Loucy (cell line): ENCODE measurements around the gene BTBD10.
A peak's percentile ranks its signal among the peaks of the same experiment; 100 is the strongest.

Experiments
- H2AFZ ChIP-seq: fragments of 200-600 bp; sonication (generic); 2 replicates; pipeline ENCODE4 v1.6.0; 2016; ENCODE audit warnings: antibody characterized with exemption, mild to moderate bottlenecking, low read length, moderate library complexity
- H3F3A ChIP-seq: fragments of 200-600 bp; 2 replicates; pipeline ENCODE4 v1.6.0; 2016; ENCODE audit warnings: antibody characterized with exemption, low read depth, mild to moderate bottlenecking
- H3K27me3 ChIP-seq: fragments of 200-600 bp; sonication (generic); 2 replicates; pipeline ENCODE4 v1.6.1; 2014; ENCODE audit warnings: low read length, mild to moderate bottlenecking; ENCODE audit not compliant: insufficient read depth, poor library complexity, severe bottlenecking
- H3K36me3 ChIP-seq: fragments of 200-600 bp; sonication (generic); 2 replicates; pipeline ENCODE4 v1.6.1; 2016; ENCODE audit warnings: low read length; ENCODE audit not compliant: insufficient read depth
- H3K4me1 ChIP-seq: fragments of 200-600 bp; sonication (generic); 2 replicates; pipeline ENCODE4 v1.5.1; 2014; ENCODE audit warnings: low read length, mild to moderate bottlenecking; ENCODE audit not compliant: insufficient read depth, poor library complexity, severe bottlenecking
- H3K4me2 ChIP-seq: fragments of 200-600 bp; sonication (generic); 2 replicates; pipeline ENCODE4 v1.6.0; 2014; ENCODE audit warnings: antibody characterized with exemption, low read length, low read depth, mild to moderate bottlenecking; ENCODE audit not compliant: poor library complexity, severe bottlenecking
- H3K4me3 ChIP-seq: fragments of 200-600 bp; sonication (generic); 2 replicates; pipeline ENCODE4 v1.5.1; 2014; ENCODE audit warnings: low read length, mild to moderate bottlenecking, mixed read lengths; ENCODE audit not compliant: poor library complexity, severe bottlenecking
- H3K79me2 ChIP-seq: fragments of 200-600 bp; sonication (generic); 2 replicates; pipeline ENCODE4 v1.6.1; 2014; ENCODE audit warnings: low read length; ENCODE audit not compliant: insufficient read depth
- H3K9ac ChIP-seq: fragments of 200-600 bp; sonication (generic); 2 replicates; pipeline ENCODE4 v1.6.0; 2014; ENCODE audit warnings: mild to moderate bottlenecking, low read depth, low read length, moderate library complexity; ENCODE audit not compliant: poor library complexity, severe bottlenecking
- H3K9me2 ChIP-seq: fragments of 200-600 bp; sonication (generic); replicated peaks from 2 replicates; pipeline ENCODE4 v1.6.1; 2016; ENCODE audit warnings: low read depth, low read length, mixed read lengths
- H3K9me3 ChIP-seq: fragments of 200-600 bp; sonication (generic); 2 replicates; pipeline ENCODE4 v1.6.1; 2014; ENCODE audit warnings: mild to moderate bottlenecking, antibody characterized with exemption, low read length, low read depth; ENCODE audit not compliant: insufficient read depth
- H4K20me1 ChIP-seq: fragments of 200-600 bp; sonication (generic); 2 replicates; pipeline ENCODE4 v1.6.0; 2014; ENCODE audit warnings: antibody characterized with exemption, low read length, mild to moderate bottlenecking; ENCODE audit not compliant: insufficient read depth, poor library complexity, severe bottlenecking
- CTCF ChIP-seq: fragments of 200-600 bp; sonication (generic); conservative IDR thresholded peaks from 2 replicates; pipeline ENCODE4 v1.5.1; 2014; ENCODE audit warnings: mild to moderate bottlenecking, antibody characterized with exemption, low read length
- EZH2phosphoT487 ChIP-seq: fragments of 200-600 bp; IDR thresholded peaks from 2 replicates; pipeline ENCODE4 v1.6.1; 2018; ENCODE audit warnings: antibody characterized with exemption, mild to moderate bottlenecking, moderate library complexity, borderline replicate concordance

The BTBD10 gene

GRCh38 chr11:13463779-13464290, 813 bp upstream of the BTBD10 start:
- peaks cover 38% of the 10 kb centered on the region for H3K79me2 ChIP-seq
- peak overlapping the region; percentile 69 for H3K4me2 ChIP-seq
- no peaks in the 10 kb centered on the region for H3K27me3 ChIP-seq
- no peaks in the 10 kb centered on the region for H3K9me3 ChIP-seq
- H3K4me3 ChIP-seq: peak overlapping the region; percentile 89
- H3K9ac ChIP-seq: peak overlapping the region; percentile 86
- H3K9me2 ChIP-seq: no peaks in the 10 kb centered on the region
- no peaks in the 10 kb centered on the region for H3K36me3 ChIP-seq
- H3K4me1 ChIP-seq: peaks cover 43% of the 10 kb centered on the region
- H3F3A ChIP-seq: no peaks in the 10 kb centered on the region; the same call in 1 of the 2 replicates
- H4K20me1 ChIP-seq: peaks cover 27% of the 10 kb centered on the region
- H2AFZ ChIP-seq: peak overlapping the region; percentile 93; the same call in 1 of the 2 replicates
- no peak for TF ChIP-seq CTCF
- no peak for TF ChIP-seq EZH2phosphoT487

GRCh38 chr11:13462311-13462900, 616 bp downstream of the BTBD10 start:
- H3K9me2 ChIP-seq: no peaks in the 10 kb centered on the region
- TF ChIP-seq CTCF (no peak), EZH2phosphoT487 (no peak)
- no peaks in the 10 kb centered on the region for H3K36me3 ChIP-seq
- peaks cover 47% of the 10 kb centered on the region for H3K4me1 ChIP-seq
- no peaks in the 10 kb centered on the region for H3K9me3 ChIP-seq
- peak overlapping the region; percentile 93 for H2AFZ ChIP-seq
- H4K20me1 ChIP-seq: peaks cover 35% of the 10 kb centered on the region
- peak overlapping the region; percentile 90 for H3K4me2 ChIP-seq
- peak overlapping the region; percentile 89 for H3K4me3 ChIP-seq
- no peaks in the 10 kb centered on the region; the same call in 1 of the 2 replicates for H3F3A ChIP-seq
- H3K27me3 ChIP-seq: no peaks in the 10 kb centered on the region
- H3K9ac ChIP-seq: peak overlapping the region; percentile 86
- H3K79me2 ChIP-seq: peaks cover 51% of the 10 kb centered on the region

- no peaks in the 10 kb centered on the region for H3K9me3 ChIP-seq
- no peaks in the 10 kb centered on the region for H3K27me3 ChIP-seq
- H3K36me3 ChIP-seq: no peaks in the 10 kb centered on the region
- H3K79me2 ChIP-seq: peaks cover 61% of the 10 kb centered on the region
- H3K4me3 ChIP-seq: peak overlapping the region; percentile 89
- H3F3A ChIP-seq: no peaks in the 10 kb centered on the region; the same call in 1 of the 2 replicates
- no peak for TF ChIP-seq CTCF
- TF ChIP-seq EZH2phosphoT487: no peak
- H3K4me1 ChIP-seq: peaks cover 47% of the 10 kb centered on the region
- no peak overlapping the region for H2AFZ ChIP-seq
- no peaks in the 10 kb centered on the region for H3K9me2 ChIP-seq
- peak overlapping the region; percentile 86 for H3K9ac ChIP-seq
- peaks cover 38% of the 10 kb centered on the region for H4K20me1 ChIP-seq
- peak overlapping the region; percentile 90 for H3K4me2 ChIP-seq
These were observed 1.7 kb downstream of the BTBD10 start for GRCh38 chr11:13461291-13461690.
